Middle frontal gyrus (tissue), 1 donor: Measurements from ENCODE around the gene DENND1A.

Experiments used
- DNase-seq: peaks from one replicate; pipeline ENCODE4 v3.0.0-alpha.2; 2015; ENCODE audit warnings: low spot score; ENCODE audit errors: extremely low spot score

DENND1A gene

GRCh38 chr9:123471843-123472570 lies 457.9 kb downstream of the DENND1A start:
- DNase-seq, result no peak

GRCh38 chr9:123470991-123471770 lies 458.7 kb downstream of the DENND1A start:
- DNase-seq, result no peak

GRCh38 chr9:123470121-123470782 lies 459.7 kb downstream of the DENND1A start:
- DNase-seq, result no peak

- DNase-seq, result no peak
These were observed 460.6 kb downstream of the DENND1A start for GRCh38 chr9:123469282-123469681.

- no peak for DNase-seq
These were observed 461.4 kb downstream of the DENND1A start for GRCh38 chr9:123468541-123468940.

- no peak for DNase-seq
These were observed 464.6 kb downstream of the DENND1A start for GRCh38 chr9:123465304-123465703.

GRCh38 chr9:123460091-123460490 lies 469.8 kb downstream of the DENND1A start:
- no peak for DNase-seq

GRCh38 chr9:123457583-123457982 lies 472.3 kb downstream of the DENND1A start:
- no peak for DNase-seq

- no peak for DNase-seq
These were observed 473.9 kb downstream of the DENND1A start for GRCh38 chr9:123456011-123456410.

- DNase-seq, result no peak
These were observed 474.7 kb downstream of the DENND1A start for GRCh38 chr9:123455187-123455586.

GRCh38 chr9:123454361-123454760 lies 475.6 kb downstream of the DENND1A start:
- no peak for DNase-seq

- DNase-seq, result peak; percentile 64
These were observed 476.1 kb downstream of the DENND1A start for GRCh38 chr9:123453831-123454321.

GRCh38 chr9:123453076-123453667 lies 476.8 kb downstream of the DENND1A start:
- DNase-seq, result no peak

GRCh38 chr9:123450996-123451395 lies 478.9 kb downstream of the DENND1A start:
- no peak for DNase-seq

GRCh38 chr9:123450098-123450770 lies 479.7 kb downstream of the DENND1A start:
- no peak for DNase-seq

- DNase-seq, result no peak
These were observed 481.8 kb downstream of the DENND1A start for GRCh38 chr9:123447934-123448646.

- no peak for DNase-seq
These were observed 483.8 kb downstream of the DENND1A start for GRCh38 chr9:123445981-123446610.

- DNase-seq, result no peak
These were observed 484.8 kb downstream of the DENND1A start for GRCh38 chr9:123445116-123445515.

- no peak for DNase-seq
These were observed 488.2 kb downstream of the DENND1A start for GRCh38 chr9:123441769-123442168.

GRCh38 chr9:123440256-123440655 lies 489.7 kb downstream of the DENND1A start:
- no peak for DNase-seq
